ENCODE measurements around the gene EEF2.
"Not testable (repeated sequence)": the region's sequence is repeated elsewhere in the genome, so short reads cannot be mapped to it uniquely, and the experiment has no call there.

The EEF2 gene

DNA sequence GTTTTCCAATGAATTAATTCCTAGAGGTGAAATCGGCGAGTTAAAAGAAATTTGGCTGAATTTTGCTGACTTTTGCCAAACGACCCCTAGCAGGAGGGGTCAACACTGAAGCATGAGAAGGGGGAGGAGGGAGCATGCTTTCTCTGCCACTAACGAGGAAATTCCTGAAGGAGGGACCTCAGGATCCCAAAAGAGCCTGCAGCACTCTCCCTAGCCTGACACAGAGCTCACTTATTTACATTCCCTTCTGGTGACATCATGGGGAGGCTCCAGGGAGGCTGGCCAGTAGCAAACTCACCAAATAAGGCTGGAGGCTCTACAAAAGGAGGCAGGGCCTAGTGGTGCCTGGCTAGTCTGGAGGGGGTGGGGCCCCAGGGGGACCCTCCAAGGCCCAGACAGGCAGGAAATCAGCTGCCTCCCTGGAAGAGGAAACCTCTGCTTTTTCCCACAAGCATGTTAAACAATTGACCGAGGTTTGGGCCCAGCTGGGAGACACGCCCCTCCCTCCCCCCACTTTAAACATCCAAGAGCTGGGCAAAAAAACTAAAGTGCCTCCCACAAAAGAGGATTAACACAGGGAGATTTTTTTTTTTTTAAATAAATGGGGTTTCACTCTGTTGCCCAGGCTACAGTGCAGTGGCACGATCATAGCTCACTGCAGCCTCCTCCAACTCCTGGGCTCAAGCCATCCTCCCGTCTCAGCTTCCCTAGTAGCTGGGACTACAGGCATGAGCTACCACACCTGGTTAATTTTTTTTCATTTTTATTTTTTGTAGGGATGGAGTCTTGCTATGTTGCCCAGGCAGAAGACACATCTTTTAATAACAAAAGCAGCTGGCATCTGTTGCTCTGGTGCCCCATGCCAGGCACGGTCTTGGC, 16.5 kb downstream of the EEF2 start:
- DNase-seq (ENCODE audit: low read depth), result peak; percentile 100

DNA sequence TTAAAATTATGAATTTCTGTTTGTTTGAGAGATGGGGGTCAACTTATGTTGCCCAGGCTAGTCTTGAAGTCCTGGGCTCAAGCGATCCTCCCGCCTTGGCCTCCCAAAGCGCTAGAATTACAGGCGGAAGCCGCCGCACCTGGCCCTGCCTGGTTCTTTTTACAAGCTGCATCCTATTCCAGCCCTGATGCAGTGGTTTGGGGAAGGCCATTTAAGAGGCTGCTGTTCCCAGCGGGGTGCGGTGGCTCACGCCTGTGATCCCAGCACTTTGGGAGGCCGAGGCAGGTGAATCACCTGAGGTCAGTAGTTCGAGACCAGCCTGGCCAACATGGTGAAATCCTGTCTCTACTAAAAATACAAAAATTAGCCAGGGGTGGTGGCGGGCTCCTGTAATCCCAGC, 17.3 kb downstream of the EEF2 start:
- not testable (repeated sequence) for DNase-seq (ENCODE audit: low read depth)

DNA sequence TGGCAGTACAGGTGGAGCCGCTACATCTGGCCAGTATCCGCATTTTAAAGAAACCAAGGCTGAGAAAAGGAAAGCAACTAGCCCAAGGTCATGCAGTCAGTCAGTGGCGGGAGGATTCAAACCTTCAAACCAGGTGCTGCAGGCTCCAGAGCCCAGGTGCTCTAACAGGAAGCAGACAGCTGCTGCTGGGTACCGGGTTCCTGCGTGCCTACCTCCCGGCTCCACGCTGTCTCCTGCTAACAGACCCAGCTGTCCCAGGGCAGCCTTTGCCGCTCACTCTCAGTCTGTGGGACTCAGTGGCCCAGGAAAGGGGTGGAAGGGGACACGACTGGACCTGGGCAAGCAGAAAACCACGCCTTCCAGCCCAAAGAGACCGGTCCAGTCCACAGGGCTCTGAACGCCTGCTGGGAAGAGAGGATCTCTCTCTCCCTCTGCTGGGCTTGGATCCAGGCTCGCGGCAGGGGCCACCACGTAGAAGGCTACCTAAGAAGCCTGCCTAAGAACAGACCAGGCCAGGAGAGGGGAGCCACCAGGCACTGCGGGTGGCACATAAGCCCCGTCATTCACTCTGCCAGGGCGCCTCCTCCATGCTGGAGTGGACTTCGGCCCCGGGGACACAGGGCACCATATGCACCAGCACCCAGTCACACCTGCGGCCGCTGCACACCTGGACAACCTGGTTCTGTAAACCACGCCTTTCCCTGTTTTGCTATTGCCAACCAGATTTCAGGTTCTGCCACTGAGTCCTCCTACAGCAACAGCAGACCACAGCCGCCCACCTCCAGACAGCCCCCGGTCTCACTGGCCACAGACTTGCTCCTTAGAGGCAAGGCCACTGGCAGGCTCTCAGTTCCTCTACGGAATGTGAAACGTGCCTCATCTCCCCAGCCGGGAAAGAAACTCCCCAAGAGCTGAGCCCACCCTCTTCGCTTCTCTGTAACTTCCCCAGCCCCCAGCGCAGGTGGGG, 18.9 kb downstream of the EEF2 start:
- no peak for DNase-seq (ENCODE audit: low read depth)

- DNase-seq (ENCODE audit: low read depth), result no peak
These were observed 20.7 kb downstream of the EEF2 start for GRCh38 chr19:3964256-3965194.

DNA sequence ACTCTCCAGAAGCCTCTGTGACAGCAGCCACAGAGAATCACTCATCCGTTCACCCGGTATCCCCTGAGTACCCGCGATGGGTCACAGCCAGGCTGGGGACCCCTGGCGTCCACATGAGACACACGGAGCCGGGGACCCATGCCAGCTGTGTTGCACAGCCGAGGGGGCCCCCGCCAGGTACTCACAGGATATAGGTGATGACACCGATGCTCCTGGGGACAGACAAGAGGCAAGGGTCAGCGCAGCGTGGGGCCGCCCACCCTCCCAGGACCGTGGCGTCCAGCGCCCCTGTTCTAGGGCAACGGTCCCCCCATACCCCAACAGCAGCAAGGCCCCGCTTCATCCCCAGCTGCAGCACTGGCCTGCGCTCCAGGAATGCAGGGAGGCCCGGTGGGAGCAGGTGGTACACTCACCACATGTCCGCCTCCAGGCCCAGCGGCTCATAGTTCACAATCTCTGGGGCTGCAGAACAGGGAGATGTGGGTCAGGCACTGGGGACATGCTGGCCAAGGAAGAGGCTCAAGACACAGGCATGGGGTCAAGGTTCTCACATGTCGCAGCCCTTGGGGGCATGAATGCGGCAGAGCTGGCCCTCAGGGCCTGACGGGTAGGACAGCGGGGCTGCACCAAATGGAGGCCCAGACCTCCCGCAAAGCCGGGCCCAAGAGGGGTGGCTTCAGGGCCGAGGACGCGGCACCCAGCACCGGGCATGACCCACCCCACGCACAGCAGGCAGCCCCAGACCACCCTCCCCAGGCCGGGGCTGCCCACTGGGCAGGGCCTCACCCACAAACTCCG, 21.6 kb downstream of the EEF2 start:
- DNase-seq (ENCODE audit: low read depth), result no peak

DNA sequence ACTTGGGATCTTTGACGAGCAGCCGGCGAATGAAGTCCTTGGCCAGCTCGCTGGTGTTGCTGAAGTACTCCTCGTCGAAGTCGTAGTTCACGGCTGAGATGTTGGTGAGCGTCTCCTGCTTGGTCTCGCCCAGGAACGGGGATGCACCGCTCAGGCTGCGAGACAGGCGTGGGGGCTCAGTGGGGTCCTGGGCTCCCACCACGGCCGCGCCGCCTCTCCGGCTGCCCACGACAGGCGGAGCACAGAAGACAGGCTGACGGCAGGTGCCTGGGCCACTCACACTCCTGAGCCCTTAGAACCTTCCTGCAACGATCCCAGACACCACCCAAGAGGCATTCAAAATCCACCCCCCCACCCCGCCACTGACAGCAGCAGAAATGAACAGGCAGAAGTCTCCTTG, 24.3 kb downstream of the EEF2 start:
- DNase-seq (ENCODE audit: low read depth), result no peak

DNA sequence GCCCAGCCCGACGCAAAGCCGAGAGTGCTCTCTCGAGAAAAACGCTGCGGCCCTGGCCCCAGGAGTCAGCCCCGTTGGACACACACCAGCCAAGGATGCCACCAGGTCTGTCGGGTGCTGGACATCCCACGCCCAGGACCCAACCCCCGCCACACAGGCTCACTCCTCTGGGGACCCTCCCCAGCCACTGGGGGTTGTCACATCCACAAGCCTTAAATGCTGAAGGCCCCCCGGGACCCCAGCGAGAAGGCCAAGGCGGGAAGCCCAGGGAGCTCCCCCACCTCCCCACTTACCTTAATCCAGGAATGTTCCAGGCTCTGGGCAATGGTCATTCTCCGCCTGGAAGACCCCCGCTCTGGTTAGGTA, 25.5 kb downstream of the EEF2 start:
- DNase-seq (ENCODE audit: low read depth), result no peak

GRCh38 chr19:3958836-3959765, 26.2 kb downstream of the EEF2 start:
- DNase-seq (ENCODE audit: low read depth), result no peak

- DNase-seq (ENCODE audit: low read depth), result no peak
These were observed 29.6 kb downstream of the EEF2 start for GRCh38 chr19:3955688-3956087.

GRCh38 chr19:3955276-3955675, 30.0 kb downstream of the EEF2 start:
- DNase-seq (ENCODE audit: low read depth), result not testable (repeated sequence)

DNA sequence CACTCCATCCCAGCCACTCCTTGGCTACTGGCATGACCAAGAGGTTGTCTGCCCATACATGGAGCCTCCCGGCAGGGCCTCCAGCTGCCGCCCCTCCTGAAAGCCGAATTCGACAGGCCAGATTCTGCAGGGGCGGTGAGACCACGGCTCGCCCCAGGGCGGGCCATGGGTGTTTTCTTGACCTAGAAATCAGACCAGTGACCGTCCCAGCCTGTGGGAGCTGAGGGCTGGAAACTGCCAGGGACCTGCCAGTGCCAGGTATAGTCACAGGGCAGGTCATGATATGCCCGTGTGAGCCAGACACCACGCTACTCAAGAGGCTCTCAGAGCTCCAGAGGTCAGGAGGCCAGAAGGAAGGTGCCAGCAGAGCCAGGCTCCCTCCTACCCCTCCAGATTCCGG, 31.2 kb downstream of the EEF2 start:
- no peak for DNase-seq (ENCODE audit: low read depth)

DNA sequence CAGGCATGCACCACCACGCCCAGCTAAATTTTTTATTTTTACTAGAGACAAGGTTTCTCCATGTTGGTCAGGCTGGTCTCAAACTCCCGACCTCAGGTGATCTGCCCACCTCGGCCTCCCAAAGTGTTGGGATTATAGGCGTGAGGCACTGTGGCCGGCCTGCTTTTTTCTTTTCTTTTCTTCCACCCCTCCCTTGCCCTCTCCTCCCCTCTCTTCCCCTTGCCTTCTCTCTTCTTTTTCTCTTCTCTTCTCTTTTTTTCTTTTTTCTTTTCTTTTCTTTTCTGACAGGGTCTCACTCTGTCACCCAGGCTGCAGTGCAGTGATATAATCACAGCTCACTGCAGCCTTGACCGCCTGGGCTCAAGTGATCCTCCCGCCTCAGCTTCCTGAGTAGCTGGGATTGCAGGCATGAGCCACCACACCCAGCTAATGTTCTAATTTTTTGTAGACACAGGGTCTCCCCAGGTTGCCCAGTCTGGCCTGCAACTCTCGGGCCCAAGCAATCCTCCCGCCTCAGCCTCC, 32.4 kb downstream of the EEF2 start:
- not testable (repeated sequence) for DNase-seq (ENCODE audit: low read depth)

- no peak for DNase-seq (ENCODE audit: low read depth)
These were observed 34.1 kb downstream of the EEF2 start for GRCh38 chr19:3950871-3951861.

GRCh38 chr19:3949997-3950859, 35.0 kb downstream of the EEF2 start:
- no peak for DNase-seq (ENCODE audit: low read depth)

DNA sequence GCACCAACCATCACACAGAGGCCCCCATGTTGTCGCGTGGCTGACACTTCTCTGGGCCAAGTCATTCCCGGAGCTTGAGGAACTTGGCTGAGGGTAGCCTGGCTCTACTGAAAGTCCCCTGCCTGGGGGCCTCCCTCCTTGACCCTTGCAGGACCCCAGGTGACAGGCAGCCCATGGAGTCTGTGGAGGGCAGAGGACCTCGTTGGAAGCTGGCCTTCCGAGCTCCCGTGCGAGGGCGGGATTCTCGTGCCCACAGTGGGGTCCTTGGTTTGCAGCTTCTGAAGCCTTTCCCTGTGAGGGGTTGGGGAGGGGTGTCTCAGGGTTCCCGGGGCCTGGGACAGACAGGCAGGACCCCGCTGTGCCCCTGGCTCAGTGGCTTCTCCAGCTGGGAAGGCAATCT, 36.0 kb downstream of the EEF2 start:
- no peak for DNase-seq (ENCODE audit: low read depth)

DNA sequence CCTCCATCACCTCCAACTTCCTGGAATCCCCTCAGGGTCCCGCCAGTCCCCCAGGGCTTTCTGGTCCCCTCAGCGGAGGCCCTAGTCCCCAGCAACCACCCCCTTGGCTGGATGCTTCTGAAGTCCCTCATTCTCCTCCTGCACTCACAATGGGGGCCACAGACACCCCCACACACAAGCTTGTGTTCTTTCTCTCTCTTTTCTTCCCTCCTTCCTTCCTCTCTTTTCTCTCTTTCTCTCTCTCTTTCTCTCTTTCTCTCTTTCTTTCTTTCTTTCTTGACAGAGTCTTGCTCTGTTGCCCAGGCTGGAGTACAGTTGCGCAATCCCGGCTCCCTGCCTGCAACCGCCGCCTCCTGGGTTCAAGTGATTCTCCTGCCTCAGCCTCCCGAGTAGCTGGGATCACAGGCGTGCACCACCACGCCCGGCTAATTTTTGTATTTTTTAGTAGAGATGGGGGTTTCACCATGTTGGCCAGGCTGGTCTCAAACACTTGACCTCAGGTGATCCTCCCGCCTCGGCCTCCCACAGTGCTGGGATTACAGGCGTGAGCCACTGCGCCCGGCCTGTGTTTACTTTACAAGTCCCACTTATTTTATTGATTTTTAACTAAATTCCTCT, 37.8 kb downstream of the EEF2 start:
- not testable (repeated sequence) for DNase-seq (ENCODE audit: low read depth)

DNA sequence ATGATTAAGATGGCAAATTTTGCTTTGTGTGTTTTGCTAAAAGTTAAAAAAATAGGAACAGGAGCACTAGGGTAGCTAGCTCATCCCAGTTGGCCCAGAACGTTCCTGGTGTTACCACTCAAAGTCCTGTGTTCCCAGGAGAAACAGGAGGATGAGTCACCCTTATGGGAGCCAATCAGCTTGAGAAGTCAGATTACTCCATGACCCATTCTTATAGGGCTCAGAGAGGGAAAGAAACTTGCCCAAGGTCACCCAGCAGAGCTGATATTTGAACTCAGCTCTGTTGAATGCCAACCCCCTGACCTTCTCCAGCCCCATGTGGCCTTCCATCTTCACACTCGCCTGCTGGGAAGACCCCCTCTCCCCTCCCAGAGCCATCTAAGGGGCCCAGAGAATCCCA, 39.4 kb downstream of the EEF2 start:
- DNase-seq (ENCODE audit: low read depth), result no peak

Measured in ELR (cell line).